Thoracic aorta (tissue), 2 donors: Measurements from ENCODE around the gene CTRB1. TPM values are rescaled to one million over a fixed set of nuclear protein-coding genes. Genes with fewer than 3 reads are reported as not detected.

ENCODE experiments used
- ATAC-seq: fragments of 150-250 bp; one replicate; pipeline ENCODE4 v1.8.0; 2017; ENCODE audit warnings: low read depth; ENCODE audit not compliant: insufficient number of reproducible peaks, low FRiP score
- DNase-seq: peaks from one replicate; pipeline ENCODE4 v3.0.0-alpha.2; 2020; ENCODE audit warnings: low spot score
- H3K27ac ChIP-seq, 2 donors: fragments of 200-600 bp; sonication (generic); 1 replicate in 1 of 2; 2 replicates in 1 of 2; pipeline ENCODE4 v1.5.1; 2016; ENCODE audit warnings: mild to moderate bottlenecking in 2 of 2, moderate library complexity in 2 of 2
- H3K27me3 ChIP-seq: fragments of 200-600 bp; sonication (generic); replicated peaks from 2 replicates; pipeline ENCODE4 v1.6.0; 2016; ENCODE audit warnings: mild to moderate bottlenecking; ENCODE audit not compliant: insufficient read depth
- H3K36me3 ChIP-seq: fragments of 200-600 bp; sonication (generic); one replicate; pipeline ENCODE4 v1.5.1; 2016
- H3K4me1 ChIP-seq, 2 donors: fragments of 200-600 bp; sonication (generic); 1 replicate in 1 of 2; 2 replicates in 1 of 2; pipeline versions ENCODE4 v1.5.1 to v1.6.0; 2016; ENCODE audit warnings: low read depth in 2 of 2, mild to moderate bottlenecking in 1 of 2; ENCODE audit not compliant: control insufficient read depth in 1 of 2
- H3K4me3 ChIP-seq: fragments of 200-600 bp; sonication (generic); 2 replicates; pipeline ENCODE4 v1.5.1; 2016; ENCODE audit warnings: mild to moderate bottlenecking
- H3K9me3 ChIP-seq: fragments of 200-600 bp; sonication (generic); 2 replicates; pipeline ENCODE4 v1.5.1; 2016
- CTCF ChIP-seq: fragments of 200-600 bp; sonication (generic); IDR thresholded peaks from one replicate; pipeline ENCODE4 v1.5.1; 2019; ENCODE audit warnings: antibody characterized with exemption
- total RNA-seq, 2 donors: library from RNA; depleted of rRNA; stranded (reverse); fragments of >200 nt; gene quantifications; one replicate each; pipeline versions ENCODE4 v1.1.0 to v1.2.3, GENCODE V29; 2016

CTRB1 gene
- total RNA-seq, 2 donors from 2014 or later, result 4.9 to 9.3 TPM

- DNase-seq, result no peak
- H3K36me3 ChIP-seq, result no peaks in the 10 kb centered on the region
- peak overlapping the region; percentile 96 to 99 for H3K27ac ChIP-seq
- TF ChIP-seq CTCF, result no peak
- no peak for ATAC-seq
- H3K9me3 ChIP-seq, result no peaks in the 10 kb centered on the region
- H3K27me3 ChIP-seq, result no peaks in the 10 kb centered on the region
- peaks cover 70 to 85% of the 10 kb centered on the region in 2 donors for H3K4me1 ChIP-seq
- H3K4me3 ChIP-seq, result peak overlapping the region; percentile 92
Measured at GRCh38 chr16:75247249-75247648, 28.5 kb downstream of the CTRB1 start.

DNA sequence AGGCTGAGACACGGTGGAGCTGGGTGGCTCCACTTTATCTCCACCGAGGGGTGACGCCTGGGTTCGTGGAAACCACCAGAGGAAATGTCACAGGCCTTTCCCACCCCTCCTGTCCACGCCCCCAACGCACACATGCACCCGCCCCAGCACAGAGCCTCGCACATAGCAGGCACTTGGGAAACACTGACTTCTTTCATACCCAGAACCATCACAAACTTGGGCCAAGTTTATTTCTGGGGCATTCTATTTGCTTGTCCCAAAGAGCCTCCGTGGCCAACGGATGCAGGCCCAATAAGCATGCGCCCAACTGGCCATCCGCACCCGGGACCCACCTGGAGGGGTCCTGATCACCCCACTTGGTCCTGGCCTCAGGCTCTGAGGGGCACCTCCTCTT lies 29.4 kb downstream of the CTRB1 start:
- Histone ChIP-seq H3K27ac (peak overlapping the region; percentile 96 to 99), H3K4me3 (peak overlapping the region; percentile 92), H3K4me1 (peaks cover 75 to 85% of the 10 kb centered on the region in 2 donors), H3K9me3 (no peaks in the 10 kb centered on the region), H3K27me3 (no peaks in the 10 kb centered on the region), H3K36me3 (no peaks in the 10 kb centered on the region)
- TF ChIP-seq CTCF, result no peak
- no peak for ATAC-seq
- DNase-seq, result no peak

- Histone ChIP-seq H3K4me1 (peaks cover 73 to 85% of the 10 kb centered on the region in 2 donors), H3K4me3 (peak overlapping the region; percentile 92), H3K36me3 (no peaks in the 10 kb centered on the region), H3K27me3 (no peaks in the 10 kb centered on the region), H3K27ac (peak overlapping the region; percentile 96 to 99), H3K9me3 (no peaks in the 10 kb centered on the region)
- ATAC-seq (no peak), DNase-seq (no peak)
- no peak for TF ChIP-seq CTCF
Measured at GRCh38 chr16:75248536-75249380, 30.0 kb downstream of the CTRB1 start.

DNA sequence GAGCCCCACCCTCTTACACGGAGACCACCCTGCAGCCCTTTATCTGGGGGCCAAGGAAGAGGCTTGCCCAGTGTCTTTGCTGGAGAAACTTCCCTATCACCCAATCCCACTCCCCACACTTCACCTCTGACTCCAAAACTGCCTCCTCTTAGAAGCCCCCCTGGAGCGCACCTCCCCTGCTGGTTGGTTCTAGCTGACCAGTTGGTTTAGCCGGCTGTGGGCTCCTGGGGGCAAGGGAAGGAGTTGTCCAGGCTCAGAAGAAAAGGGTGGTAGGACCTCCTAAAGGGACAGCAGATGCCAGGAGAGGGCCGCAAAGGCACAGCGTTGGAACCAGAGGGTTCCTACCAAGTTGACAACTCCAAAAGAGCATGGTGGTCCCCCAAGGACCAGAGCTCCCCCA lies 30.7 kb downstream of the CTRB1 start:
- Histone ChIP-seq H3K4me3 (peak overlapping the region; percentile 92), H3K36me3 (no peaks in the 10 kb centered on the region), H3K27ac (peak overlapping the region; percentile 96 to 99), H3K4me1 (peaks cover 73 to 85% of the 10 kb centered on the region in 2 donors), H3K9me3 (no peaks in the 10 kb centered on the region), H3K27me3 (no peaks in the 10 kb centered on the region)
- no peak for ATAC-seq
- no peak for DNase-seq
- no peak for TF ChIP-seq CTCF

DNA sequence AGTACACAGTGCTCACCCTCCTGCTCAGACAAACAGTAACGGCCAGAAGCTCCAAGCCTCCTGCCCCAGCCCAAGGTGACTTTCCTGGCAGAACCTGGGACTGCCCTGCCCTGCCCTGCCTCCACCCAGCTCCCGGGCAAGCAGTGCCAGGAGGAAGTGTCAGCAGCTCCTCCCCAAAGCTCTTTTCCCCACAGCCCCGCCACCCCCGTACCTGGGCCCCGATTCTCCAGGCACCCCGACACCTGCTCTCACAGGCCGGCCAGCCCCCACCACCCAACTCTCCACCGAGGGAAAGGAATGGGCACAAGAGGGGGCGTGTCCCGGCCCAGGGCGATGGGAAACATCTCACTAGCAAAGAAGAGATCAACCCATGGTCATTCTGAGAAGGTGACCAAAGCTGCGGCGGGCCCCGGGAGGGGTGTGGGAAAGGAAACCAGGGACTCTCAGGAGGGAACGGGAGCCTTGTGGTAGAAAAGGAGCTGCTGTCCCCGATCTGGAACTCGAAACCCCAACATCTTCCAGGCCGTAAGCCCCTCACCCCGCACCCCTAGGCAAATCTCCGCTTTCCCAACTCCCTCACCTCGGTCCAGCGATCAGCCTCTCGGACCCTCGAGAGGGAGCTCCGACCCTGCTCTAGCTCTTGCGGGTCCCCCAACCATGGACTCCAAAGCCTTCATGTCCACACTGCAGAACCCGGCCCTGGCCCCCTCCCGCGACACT lies 31.5 kb downstream of the CTRB1 start:
- Histone ChIP-seq H3K9me3 (no peaks in the 10 kb centered on the region), H3K4me1 (peaks cover 73 to 85% of the 10 kb centered on the region in 2 donors), H3K4me3 (peak overlapping the region; percentile 92), H3K36me3 (no peaks in the 10 kb centered on the region), H3K27me3 (no peaks in the 10 kb centered on the region), H3K27ac (peak overlapping the region; percentile 96 to 99)
- ATAC-seq, result no peak
- no peak for DNase-seq
- no peak for TF ChIP-seq CTCF
